Measurements from ENCODE around the gene MON2. TPM values are rescaled to one million over a fixed set of nuclear protein-coding genes. Genes with fewer than 3 reads are reported as not detected.

The MON2 gene
- total RNA-seq, 4 donors from 2014 or later, result 54.3 to 212 (median 61.9) TPM

- 51% methylated on average over 2 of the region's 2 CpGs for WGBS
- Histone ChIP-seq H3K27ac (no peak overlapping the region), H3K4me3 (no peak overlapping the region), H3K9me3 (no peaks in the 10 kb centered on the region), H3K27me3 (no peaks in the 10 kb centered on the region), H3K36me3 (no peaks in the 10 kb centered on the region), H3K4me1 (peaks cover 4% of the 10 kb centered on the region)
- DNase-seq (ENCODE audit: low spot score in 2 of 2), result no peak
- TF ChIP-seq, protein P1, sequence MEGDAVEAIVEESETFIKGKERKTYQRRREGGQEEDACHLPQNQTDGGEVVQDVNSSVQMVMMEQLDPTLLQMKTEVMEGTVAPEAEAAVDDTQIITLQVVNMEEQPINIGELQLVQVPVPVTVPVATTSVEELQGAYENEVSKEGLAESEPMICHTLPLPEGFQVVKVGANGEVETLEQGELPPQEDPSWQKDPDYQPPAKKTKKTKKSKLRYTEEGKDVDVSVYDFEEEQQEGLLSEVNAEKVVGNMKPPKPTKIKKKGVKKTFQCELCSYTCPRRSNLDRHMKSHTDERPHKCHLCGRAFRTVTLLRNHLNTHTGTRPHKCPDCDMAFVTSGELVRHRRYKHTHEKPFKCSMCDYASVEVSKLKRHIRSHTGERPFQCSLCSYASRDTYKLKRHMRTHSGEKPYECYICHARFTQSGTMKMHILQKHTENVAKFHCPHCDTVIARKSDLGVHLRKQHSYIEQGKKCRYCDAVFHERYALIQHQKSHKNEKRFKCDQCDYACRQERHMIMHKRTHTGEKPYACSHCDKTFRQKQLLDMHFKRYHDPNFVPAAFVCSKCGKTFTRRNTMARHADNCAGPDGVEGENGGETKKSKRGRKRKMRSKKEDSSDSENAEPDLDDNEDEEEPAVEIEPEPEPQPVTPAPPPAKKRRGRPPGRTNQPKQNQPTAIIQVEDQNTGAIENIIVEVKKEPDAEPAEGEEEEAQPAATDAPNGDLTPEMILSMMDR (IDR thresholded peaks at IDR 0.05), result no peak
- no peak for TF ChIP-seq POLR2A (IDR thresholded peaks at IDR 0.05)
- TF ChIP-seq EP300 (IDR thresholded peaks at IDR 0.05), result no peak
- TF ChIP-seq POLR2AphosphoS5 (IDR thresholded peaks at IDR 0.05), result no peak
Observed at GRCh38 chr12:62622177-62622576, 155.6 kb downstream of the MON2 start.

DNA sequence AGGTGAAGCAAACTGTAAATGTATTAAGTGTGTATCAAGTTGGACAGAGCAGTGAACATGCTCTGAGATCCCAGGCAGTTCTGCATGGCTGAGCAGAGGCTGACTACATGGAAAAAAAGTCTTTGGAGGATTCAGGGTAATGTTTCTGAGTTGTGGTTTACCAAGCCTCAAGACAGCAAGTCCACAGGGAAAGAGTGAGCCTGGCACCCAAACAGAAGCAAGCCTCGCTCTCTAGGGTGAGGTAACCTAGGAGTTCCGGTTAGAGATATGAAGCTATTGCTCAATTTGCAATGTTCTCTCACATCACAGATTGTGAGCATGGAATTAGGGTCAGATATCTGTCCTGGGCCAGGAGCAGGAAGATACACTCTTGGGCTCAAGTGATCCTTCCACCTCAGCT, 158.6 kb downstream of the MON2 start:
- Histone ChIP-seq H3K36me3 (no peaks in the 10 kb centered on the region), H3K9me3 (no peaks in the 10 kb centered on the region), H3K27ac (no peak overlapping the region), H3K27me3 (no peaks in the 10 kb centered on the region), H3K4me1 (peaks cover 4% of the 10 kb centered on the region), H3K4me3 (no peak overlapping the region)
- DNase-seq (ENCODE audit: low spot score in 2 of 2), result no peak
- TF ChIP-seq POLR2A (IDR thresholded peaks at IDR 0.05) (no peak), POLR2AphosphoS5 (IDR thresholded peaks at IDR 0.05) (no peak), EP300 (IDR thresholded peaks at IDR 0.05) (no peak)
- TF ChIP-seq, protein P1 (IDR thresholded peaks at IDR 0.05), result no peak
- WGBS, result 85% methylated on average over 2 of the region's 2 CpGs

- Histone ChIP-seq H3K27ac (no peak overlapping the region), H3K36me3 (no peaks in the 10 kb centered on the region), H3K4me1 (peaks cover 13% of the 10 kb centered on the region), H3K4me3 (no peak overlapping the region), H3K27me3 (no peaks in the 10 kb centered on the region), H3K9me3 (no peaks in the 10 kb centered on the region)
- DNase-seq (ENCODE audit: low spot score in 2 of 2), result no peak
- no peak for TF ChIP-seq POLR2A (IDR thresholded peaks at IDR 0.05)
- no peak for TF ChIP-seq EP300 (IDR thresholded peaks at IDR 0.05)
- TF ChIP-seq, protein P1 (IDR thresholded peaks at IDR 0.05), result no peak
- TF ChIP-seq POLR2AphosphoS5 (IDR thresholded peaks at IDR 0.05), result no peak
- WGBS, result 90% methylated on average over 2 of the region's 2 CpGs
Observed at GRCh38 chr12:62627181-62627580, 160.6 kb downstream of the MON2 start.

- no peak for DNase-seq (ENCODE audit: low spot score in 2 of 2)
- Histone ChIP-seq H3K9me3 (no peaks in the 10 kb centered on the region), H3K4me3 (no peak overlapping the region), H3K4me1 (peaks cover 24% of the 10 kb centered on the region), H3K27me3 (no peaks in the 10 kb centered on the region), H3K36me3 (no peaks in the 10 kb centered on the region), H3K27ac (no peak overlapping the region)
- 58% methylated on average over 4 of the region's 4 CpGs for WGBS
- no peak for TF ChIP-seq EP300 (IDR thresholded peaks at IDR 0.05)
- TF ChIP-seq, protein P1 (IDR thresholded peaks at IDR 0.05), result no peak
- no peak for TF ChIP-seq POLR2A (IDR thresholded peaks at IDR 0.05)
- no peak for TF ChIP-seq POLR2AphosphoS5 (IDR thresholded peaks at IDR 0.05)
Observed at GRCh38 chr12:62629413-62629812, 162.8 kb downstream of the MON2 start.

DNA sequence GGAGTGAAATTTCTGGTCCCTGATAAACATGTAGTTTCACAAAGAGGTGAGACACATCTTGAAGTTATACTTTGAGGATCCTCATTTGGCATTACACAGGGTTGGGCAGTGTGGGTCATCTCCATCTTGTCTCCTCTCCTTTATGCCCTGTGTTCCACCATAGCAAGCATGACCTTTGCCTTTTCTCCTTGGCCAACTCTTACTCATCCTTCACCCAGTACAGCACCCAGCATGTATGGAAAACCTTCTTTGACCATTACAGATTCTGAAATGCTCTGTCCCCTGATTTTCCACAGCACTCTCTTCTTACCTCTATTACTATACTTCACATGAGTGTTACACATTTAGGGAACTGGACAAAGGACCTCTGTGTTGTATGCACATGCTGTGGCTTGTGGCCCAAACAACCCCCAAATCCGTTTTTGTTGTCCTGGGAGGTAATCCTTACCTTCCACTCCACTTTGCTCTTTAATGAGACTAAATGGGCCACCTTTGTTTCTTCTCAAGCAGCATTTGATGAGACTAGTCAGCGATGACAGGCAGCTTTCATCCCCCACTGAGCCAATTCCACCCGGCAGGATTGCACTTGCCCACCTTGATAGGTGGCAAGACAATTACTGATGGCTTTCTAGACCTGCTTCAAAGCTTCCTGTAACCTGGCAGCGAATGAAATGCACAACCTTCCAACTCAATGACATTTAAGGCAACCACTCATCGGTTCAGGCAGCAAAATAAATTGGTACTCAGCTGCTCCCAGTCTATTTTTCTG, 163.5 kb downstream of the MON2 start:
- TF ChIP-seq POLR2AphosphoS5 (IDR thresholded peaks at IDR 0.05) (no peak), EP300 (IDR thresholded peaks at IDR 0.05) (no peak), POLR2A (IDR thresholded peaks at IDR 0.05) (no peak)
- TF ChIP-seq, protein P1 (IDR thresholded peaks at IDR 0.05), result no peak
- Histone ChIP-seq H3K4me1 (peaks cover 21% of the 10 kb centered on the region), H3K27me3 (no peaks in the 10 kb centered on the region), H3K4me3 (no peak overlapping the region), H3K27ac (no peak overlapping the region), H3K36me3 (no peaks in the 10 kb centered on the region), H3K9me3 (no peaks in the 10 kb centered on the region)
- DNase-seq (ENCODE audit: low spot score in 2 of 2), result no peak
- 80% methylated on average over 5 of the region's 5 CpGs for WGBS
